ENCODE measurements around the gene CYP46A1. TPM values are rescaled to one million over a fixed set of nuclear protein-coding genes. Genes with fewer than 3 reads are reported as not detected.

The CYP46A1 gene
- total RNA-seq, 1 experiment from 2014 or later = 0.30 TPM

- no TSS peak for BruUV-seq (replicated peaks)
- peaks cover 6% of the 10 kb centered on the region for H3K36me3 Mint-ChIP-seq (ENCODE audit: insufficient read depth, unreplicated experiment)
- ChIA-PET CTCF (interaction anchor here (1.1 kb wide), 1 partner anchor 9 kb away, joined by 4 read pairs; no protein-coding TSS in a partner anchor), POLR2A (no interaction called here)
- no peak overlapping the region for H3K27ac Mint-ChIP-seq (ENCODE audit: low read depth, unreplicated experiment)
- H3K27me3 Mint-ChIP-seq (ENCODE audit: insufficient read depth, unreplicated experiment) = peaks cover 42% of the 10 kb centered on the region
- DNase-seq (ENCODE audit: unreplicated experiment) = no peak
- H3K4me3 Mint-ChIP-seq (ENCODE audit: unreplicated experiment) = no peak overlapping the region
- no peaks in the 10 kb centered on the region for H3K4me1 Mint-ChIP-seq (ENCODE audit: insufficient read depth, unreplicated experiment)
- TF ChIP-seq CTCF (IDR thresholded peaks at IDR 0.05; ENCODE audit: unreplicated experiment) = no peak
- intact Hi-C loops (cut with micrococcal nuclease) = no loop called here
- H3K9me3 Mint-ChIP-seq (ENCODE audit: unreplicated experiment) = no peaks in the 10 kb centered on the region
Measured at GRCh38 chr14:99696929-99697328, 12.8 kb downstream of the CYP46A1 start.

GRCh38 chr14:99698236-99698635 lies 14.1 kb downstream of the CYP46A1 start:
- intact Hi-C loops (cut with micrococcal nuclease) = no loop called here
- H3K4me1 Mint-ChIP-seq (ENCODE audit: insufficient read depth, unreplicated experiment) = no peaks in the 10 kb centered on the region
- H3K4me3 Mint-ChIP-seq (ENCODE audit: unreplicated experiment) = no peak overlapping the region
- H3K27me3 Mint-ChIP-seq (ENCODE audit: insufficient read depth, unreplicated experiment) = peaks cover 42% of the 10 kb centered on the region
- POLR2A ChIA-PET = no interaction called here
- no peak overlapping the region for H3K27ac Mint-ChIP-seq (ENCODE audit: low read depth, unreplicated experiment)
- no TSS peak for BruUV-seq (replicated peaks)
- no peak for TF ChIP-seq CTCF (IDR thresholded peaks at IDR 0.05; ENCODE audit: unreplicated experiment)
- H3K9me3 Mint-ChIP-seq (ENCODE audit: unreplicated experiment) = peaks cover 4% of the 10 kb centered on the region
- CTCF ChIA-PET = no interaction called here
- peaks cover 6% of the 10 kb centered on the region for H3K36me3 Mint-ChIP-seq (ENCODE audit: insufficient read depth, unreplicated experiment)
- DNase-seq (ENCODE audit: unreplicated experiment) = no peak

GRCh38 chr14:99698642-99699041 lies 14.5 kb downstream of the CYP46A1 start:
- BruUV-seq (replicated peaks) = no TSS peak
- no peak overlapping the region for H3K4me3 Mint-ChIP-seq (ENCODE audit: unreplicated experiment)
- H3K36me3 Mint-ChIP-seq (ENCODE audit: insufficient read depth, unreplicated experiment) = peaks cover 6% of the 10 kb centered on the region
- intact Hi-C loops (cut with micrococcal nuclease) = no loop called here
- H3K27me3 Mint-ChIP-seq (ENCODE audit: insufficient read depth, unreplicated experiment) = peaks cover 42% of the 10 kb centered on the region
- POLR2A ChIA-PET = no interaction called here
- DNase-seq (ENCODE audit: unreplicated experiment) = no peak
- no peak for TF ChIP-seq CTCF (IDR thresholded peaks at IDR 0.05; ENCODE audit: unreplicated experiment)
- H3K9me3 Mint-ChIP-seq (ENCODE audit: unreplicated experiment) = peaks cover 8% of the 10 kb centered on the region
- no peak overlapping the region for H3K27ac Mint-ChIP-seq (ENCODE audit: low read depth, unreplicated experiment)
- CTCF ChIA-PET = interaction anchor here (0.5 kb wide), 1 partner anchor 110 kb away, joined by 4 read pairs; no protein-coding TSS in a partner anchor
- H3K4me1 Mint-ChIP-seq (ENCODE audit: insufficient read depth, unreplicated experiment) = no peaks in the 10 kb centered on the region

GRCh38 chr14:99699085-99699760 lies 15.1 kb downstream of the CYP46A1 start:
- Mint-ChIP-seq H3K27ac (ENCODE audit: low read depth, unreplicated experiment) (no peak overlapping the region), H3K4me1 (ENCODE audit: insufficient read depth, unreplicated experiment) (no peaks in the 10 kb centered on the region), H3K27me3 (ENCODE audit: insufficient read depth, unreplicated experiment) (peaks cover 37% of the 10 kb centered on the region), H3K9me3 (ENCODE audit: unreplicated experiment) (peaks cover 9% of the 10 kb centered on the region), H3K36me3 (ENCODE audit: insufficient read depth, unreplicated experiment) (peaks cover 6% of the 10 kb centered on the region), H3K4me3 (ENCODE audit: unreplicated experiment) (no peak overlapping the region)
- intact Hi-C loops (cut with micrococcal nuclease) = no loop called here
- no TSS peak for BruUV-seq (replicated peaks)
- no peak for TF ChIP-seq CTCF (IDR thresholded peaks at IDR 0.05; ENCODE audit: unreplicated experiment)
- CTCF ChIA-PET = interaction anchor here (0.5 to 1.5 kb wide), 3 partner anchors 11 to 587 kb away, joined by 3 to 7 read pairs (median 4); no protein-coding TSS in a partner anchor
- POLR2A ChIA-PET = no interaction called here
- no peak for DNase-seq (ENCODE audit: unreplicated experiment)

All from MCF 10A (cell line).